Measurements from ENCODE around the gene TNFRSF21. TPM values are rescaled to one million over a fixed set of nuclear protein-coding genes. Genes with fewer than 3 reads are reported as not detected.
"Not testable (repeated sequence)": the region's sequence is repeated elsewhere in the genome, so short reads cannot be mapped to it uniquely, and the experiment has no call there.

Gene TNFRSF21
- total and polyA plus RNA-seq, 5 experiments from 2014 or later: 0.36 to 0.38 TPM; not detected in 3

DNA sequence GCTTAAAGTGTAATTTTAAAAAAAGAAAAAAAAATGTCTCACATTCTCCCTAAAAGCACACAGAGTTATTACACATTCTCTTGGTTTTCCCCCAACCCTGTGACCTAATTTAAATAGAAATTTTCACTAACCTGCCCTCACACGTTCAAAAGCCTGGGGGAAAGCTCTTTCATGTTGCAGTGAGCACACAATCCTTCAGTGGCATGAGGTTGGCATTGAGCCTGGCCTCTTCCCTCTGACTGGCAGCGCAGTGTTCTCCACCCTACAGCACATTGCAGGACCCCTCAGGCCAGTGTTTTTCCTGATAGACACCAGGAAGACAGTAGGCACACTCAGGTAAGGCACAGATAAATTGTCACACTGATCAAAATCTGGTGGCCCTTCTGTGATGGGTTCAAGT lies 34.1 kb downstream of the TNFRSF21 start:
- Mint-ChIP-seq H3K27ac (no peak overlapping the region), H3K36me3 (no peaks in the 10 kb centered on the region), H3K4me3 (no peak overlapping the region), H3K4me1 (no peaks in the 10 kb centered on the region), H3K9me3 (peaks cover 0 to 6% (median 0%) of the 10 kb centered on the region in 9 donors), H3K27me3 (no peaks in the 10 kb centered on the region)
- DNase-seq (no peak), ATAC-seq (no peak)
- POLR2A ChIA-PET: no interaction called here

DNA sequence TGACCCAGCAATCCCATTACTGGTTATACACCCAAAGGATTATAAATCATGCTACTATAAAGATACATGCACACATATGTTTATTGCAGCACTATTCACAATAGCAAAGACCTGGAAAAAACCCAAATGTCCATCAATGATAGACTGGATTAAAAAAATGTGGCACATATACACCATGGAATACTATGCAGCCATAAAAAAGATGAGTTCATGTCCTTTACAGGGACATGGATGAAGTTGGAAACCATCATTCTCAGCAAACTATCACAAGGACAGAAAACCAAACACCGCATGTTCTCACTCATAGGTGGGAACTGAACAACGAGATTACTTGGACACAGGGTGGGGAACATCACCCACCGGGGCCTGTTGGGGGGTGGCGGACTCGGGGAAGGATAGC lies 34.6 kb downstream of the TNFRSF21 start:
- POLR2A ChIA-PET, H3K9me3 Mint-ChIP-seq, H3K4me3 Mint-ChIP-seq, H3K36me3 Mint-ChIP-seq, DNase-seq, ATAC-seq, H3K27me3 Mint-ChIP-seq, H3K4me1 Mint-ChIP-seq, H3K27ac Mint-ChIP-seq: not testable (repeated sequence)

DNA sequence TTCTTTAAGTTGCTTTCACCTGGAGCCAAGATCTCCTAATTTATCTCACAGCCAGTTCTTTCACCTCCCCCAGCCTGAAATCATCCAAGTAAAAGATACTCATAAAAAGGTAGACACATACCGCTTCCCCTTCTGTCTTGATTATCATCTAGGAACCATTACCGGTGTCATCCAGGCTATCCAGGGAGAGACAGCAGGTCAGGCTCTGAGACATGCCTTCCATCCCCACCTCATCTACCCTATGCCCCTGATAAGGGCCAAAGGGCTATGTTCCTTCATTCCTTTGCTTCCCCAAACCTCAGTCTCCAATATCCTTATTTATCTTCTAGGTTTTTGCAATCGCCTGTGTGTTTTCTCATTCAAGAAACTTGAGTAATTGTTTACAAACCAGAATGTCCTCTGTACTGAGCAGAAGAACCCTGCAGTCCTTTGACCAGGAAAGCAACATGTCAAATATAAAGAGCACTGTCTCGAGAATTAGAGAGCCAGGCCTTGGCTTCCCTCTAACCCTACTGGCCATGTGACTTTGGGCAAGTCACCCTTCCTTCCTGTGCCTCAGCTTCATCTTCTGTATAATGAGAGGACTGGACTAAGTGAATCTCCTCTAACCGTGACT lies 41.0 kb downstream of the TNFRSF21 start:
- H3K9me3 Mint-ChIP-seq: peaks cover 0 to 3% (median 0%) of the 10 kb centered on the region in 9 donors
- POLR2A ChIA-PET: no interaction called here
- ATAC-seq (no peak), DNase-seq (no peak)
- H3K4me1 Mint-ChIP-seq: no peaks in the 10 kb centered on the region
- H3K4me3 Mint-ChIP-seq: no peak overlapping the region
- H3K27ac Mint-ChIP-seq: no peak overlapping the region
- H3K27me3 Mint-ChIP-seq: peaks cover 0 to 5% (median 0%) of the 10 kb centered on the region in 5 donors
- no peaks in the 10 kb centered on the region for H3K36me3 Mint-ChIP-seq

DNA sequence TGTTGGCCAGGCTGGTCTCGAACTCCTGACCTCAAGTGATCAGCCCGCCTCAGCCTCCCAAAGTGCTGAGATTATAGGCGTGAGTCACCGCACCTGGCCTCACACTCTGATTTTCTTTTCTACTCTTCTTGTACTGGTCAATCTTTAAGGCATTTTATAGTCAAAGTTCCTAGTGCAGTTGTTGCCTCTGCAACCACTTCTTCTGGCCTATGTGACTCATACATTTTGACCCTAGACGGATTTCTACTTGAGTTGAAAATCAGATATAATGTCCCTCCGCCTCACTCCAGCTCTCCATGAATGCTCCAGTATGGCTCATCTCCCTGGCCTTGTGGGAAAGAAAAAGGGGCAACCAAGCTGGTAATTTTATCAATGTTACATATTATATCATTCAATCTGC lies 42.4 kb downstream of the TNFRSF21 start:
- Mint-ChIP-seq H3K4me3 (no peak overlapping the region), H3K27me3 (peaks cover 0 to 10% (median 0%) of the 10 kb centered on the region in 5 donors), H3K9me3 (peaks cover 0 to 2% (median 0%) of the 10 kb centered on the region in 9 donors), H3K4me1 (no peaks in the 10 kb centered on the region), H3K27ac (no peak overlapping the region), H3K36me3 (no peaks in the 10 kb centered on the region)
- POLR2A ChIA-PET: no interaction called here
- ATAC-seq (no peak), DNase-seq (no peak)

DNA sequence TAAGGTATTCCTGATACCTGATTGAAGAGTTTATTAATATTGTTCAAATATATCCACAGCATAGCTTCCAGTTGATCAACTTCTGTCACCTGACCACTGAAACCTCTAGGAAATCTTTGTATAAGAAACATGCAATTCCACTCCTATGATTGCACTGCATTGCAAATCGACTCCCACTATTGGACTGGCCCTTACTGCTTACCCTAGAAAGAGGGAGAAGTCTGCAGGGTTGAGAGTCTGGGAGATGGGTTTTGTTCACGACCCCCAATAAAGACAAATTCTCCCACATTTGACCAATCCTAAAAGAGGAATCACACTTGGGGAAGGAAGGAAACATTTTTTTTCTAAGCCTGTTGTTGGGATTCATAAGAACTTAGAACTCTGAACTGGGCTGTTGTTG lies 43.7 kb downstream of the TNFRSF21 start:
- no peaks in the 10 kb centered on the region for H3K36me3 Mint-ChIP-seq
- no peak overlapping the region for H3K27ac Mint-ChIP-seq
- POLR2A ChIA-PET: no interaction called here
- no peak for DNase-seq
- no peaks in the 10 kb centered on the region for H3K4me1 Mint-ChIP-seq
- no peak for ATAC-seq
- no peaks in the 10 kb centered on the region for H3K9me3 Mint-ChIP-seq
- no peak overlapping the region for H3K4me3 Mint-ChIP-seq
- H3K27me3 Mint-ChIP-seq: peaks cover 0 to 12% (median 0%) of the 10 kb centered on the region in 5 donors

DNA sequence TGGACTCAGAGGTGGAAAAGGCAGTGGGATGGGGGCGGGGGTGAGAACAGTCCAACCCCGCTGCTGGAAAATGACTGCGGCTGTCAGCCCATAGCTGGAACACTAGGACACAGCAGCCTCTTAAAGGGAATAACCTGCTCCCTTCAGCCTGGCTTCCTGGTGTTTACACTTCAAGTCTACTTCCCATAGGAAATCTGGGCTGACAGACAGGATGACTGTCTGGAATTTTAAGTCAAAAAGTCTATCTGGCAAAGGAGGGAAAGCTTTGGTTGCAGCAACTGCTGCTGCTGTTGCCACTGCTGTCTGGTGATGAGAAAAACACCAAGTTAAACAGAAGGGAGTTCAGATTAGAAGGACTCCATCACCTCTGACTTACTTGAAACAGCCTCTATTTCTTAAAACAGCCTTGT lies 44.9 kb downstream of the TNFRSF21 start:
- POLR2A ChIA-PET: no interaction called here
- Mint-ChIP-seq H3K9me3 (no peaks in the 10 kb centered on the region), H3K27me3 (peaks cover 0 to 12% (median 3%) of the 10 kb centered on the region in 5 donors), H3K4me1 (no peaks in the 10 kb centered on the region), H3K36me3 (no peaks in the 10 kb centered on the region), H3K4me3 (no peak overlapping the region), H3K27ac (no peak overlapping the region)
- ATAC-seq: no peak
- DNase-seq: no peak

DNA sequence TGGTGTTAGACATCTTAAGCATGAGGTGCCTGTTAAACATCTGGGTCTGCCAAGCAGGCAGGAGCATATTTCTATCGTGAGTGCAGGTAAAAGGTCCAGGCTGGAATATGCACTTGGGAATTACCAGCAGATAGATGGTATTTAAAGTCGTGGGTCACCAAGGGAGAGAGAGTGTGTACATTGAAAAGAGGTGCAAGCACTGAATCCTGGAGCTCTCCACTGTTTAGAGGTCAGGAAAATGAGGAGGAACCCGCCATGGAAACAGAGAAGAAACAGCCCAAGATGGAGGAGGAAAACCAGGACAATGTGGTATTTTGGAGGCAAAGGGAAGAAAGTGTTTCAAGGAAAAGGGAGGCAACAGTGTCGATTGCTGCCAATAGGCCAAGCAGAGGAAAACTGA lies 46.4 kb downstream of the TNFRSF21 start:
- DNase-seq (no peak), ATAC-seq (no peak)
- no peaks in the 10 kb centered on the region for H3K36me3 Mint-ChIP-seq
- POLR2A ChIA-PET: interaction anchor here (0.5 kb wide), 1 partner anchor 59 kb away, joined by 3 read pairs; no protein-coding TSS in a partner anchor
- no peak overlapping the region for H3K4me3 Mint-ChIP-seq
- H3K4me1 Mint-ChIP-seq: no peaks in the 10 kb centered on the region
- no peak overlapping the region for H3K27ac Mint-ChIP-seq
- H3K27me3 Mint-ChIP-seq: peaks cover 0 to 9% (median 5%) of the 10 kb centered on the region in 5 donors
- no peaks in the 10 kb centered on the region for H3K9me3 Mint-ChIP-seq

DNA sequence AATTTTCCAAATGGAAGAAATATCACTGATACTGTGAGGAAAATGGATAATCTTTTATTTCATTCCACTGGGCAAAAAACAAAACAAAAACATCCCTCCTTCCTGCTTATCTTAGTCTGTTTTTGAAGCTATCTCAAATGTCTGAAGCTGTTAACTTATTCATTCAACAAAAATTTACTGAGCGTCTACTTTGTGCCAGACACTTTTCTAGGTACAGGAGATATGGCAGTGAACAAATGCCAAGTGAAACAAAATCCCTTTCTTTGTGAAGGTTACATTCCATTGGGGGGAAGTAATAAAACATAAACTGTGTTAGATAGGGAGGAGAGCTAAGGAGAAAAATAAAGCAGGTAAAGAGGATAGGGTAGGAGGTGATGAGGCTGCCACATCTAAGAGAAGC lies 47.5 kb downstream of the TNFRSF21 start:
- no peaks in the 10 kb centered on the region for H3K4me1 Mint-ChIP-seq
- H3K27me3 Mint-ChIP-seq: peaks cover 0 to 9% (median under 1%) of the 10 kb centered on the region in 5 donors
- DNase-seq (no peak), ATAC-seq (no peak)
- no peak overlapping the region for H3K27ac Mint-ChIP-seq
- H3K9me3 Mint-ChIP-seq: no peaks in the 10 kb centered on the region
- H3K4me3 Mint-ChIP-seq: no peak overlapping the region
- POLR2A ChIA-PET: no interaction called here
- H3K36me3 Mint-ChIP-seq: no peaks in the 10 kb centered on the region

DNA sequence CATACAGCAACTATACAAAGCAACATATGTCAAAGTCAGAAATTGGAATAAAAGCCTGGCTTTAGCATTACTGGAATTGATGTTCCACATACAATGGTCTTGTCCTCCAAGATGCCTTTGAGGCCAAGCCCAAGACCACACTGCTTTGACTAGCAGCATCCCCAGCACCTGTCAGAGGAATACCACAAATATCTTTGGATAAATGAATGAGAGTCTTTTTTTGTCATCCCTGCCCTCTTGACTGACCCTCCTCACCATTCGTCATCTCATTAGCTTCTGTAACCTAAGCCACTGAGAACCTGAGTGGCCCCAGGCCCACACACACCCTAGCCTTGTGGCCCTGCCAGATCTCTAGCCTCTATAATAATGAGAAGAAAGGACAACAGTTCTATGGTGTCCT lies 48.5 kb downstream of the TNFRSF21 start:
- Mint-ChIP-seq H3K9me3 (no peaks in the 10 kb centered on the region), H3K27me3 (peaks cover 0 to 9% (median 0%) of the 10 kb centered on the region in 5 donors), H3K4me3 (no peak overlapping the region), H3K27ac (no peak overlapping the region), H3K36me3 (no peaks in the 10 kb centered on the region), H3K4me1 (no peaks in the 10 kb centered on the region)
- DNase-seq (no peak), ATAC-seq (no peak)
- POLR2A ChIA-PET: no interaction called here

DNA sequence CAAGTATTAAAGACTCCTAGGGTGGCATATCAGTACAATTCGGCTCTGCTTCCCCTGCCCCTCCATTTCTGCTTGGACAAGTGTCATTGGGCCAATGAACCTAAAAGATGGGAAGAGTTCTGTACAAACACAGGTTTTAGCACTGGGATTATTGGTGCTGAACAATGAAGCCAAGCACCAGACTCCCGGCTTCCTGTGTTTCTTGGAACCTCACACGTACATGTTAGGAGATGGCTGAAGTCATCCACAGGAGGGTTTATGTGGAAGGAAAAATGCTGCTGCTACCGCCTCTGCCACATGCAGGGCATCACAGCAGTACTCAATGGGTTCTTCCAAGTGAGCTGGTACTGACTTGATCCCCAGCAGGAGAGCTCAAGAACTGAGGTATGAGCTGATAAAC lies 49.7 kb downstream of the TNFRSF21 start:
- ATAC-seq (no peak), DNase-seq (no peak)
- H3K36me3 Mint-ChIP-seq: no peaks in the 10 kb centered on the region
- no peaks in the 10 kb centered on the region for H3K9me3 Mint-ChIP-seq
- H3K27ac Mint-ChIP-seq: no peak overlapping the region
- peaks cover 0 to 9% (median 0%) of the 10 kb centered on the region in 5 donors for H3K27me3 Mint-ChIP-seq
- no peak overlapping the region for H3K4me3 Mint-ChIP-seq
- POLR2A ChIA-PET: no interaction called here
- no peaks in the 10 kb centered on the region for H3K4me1 Mint-ChIP-seq

DNA sequence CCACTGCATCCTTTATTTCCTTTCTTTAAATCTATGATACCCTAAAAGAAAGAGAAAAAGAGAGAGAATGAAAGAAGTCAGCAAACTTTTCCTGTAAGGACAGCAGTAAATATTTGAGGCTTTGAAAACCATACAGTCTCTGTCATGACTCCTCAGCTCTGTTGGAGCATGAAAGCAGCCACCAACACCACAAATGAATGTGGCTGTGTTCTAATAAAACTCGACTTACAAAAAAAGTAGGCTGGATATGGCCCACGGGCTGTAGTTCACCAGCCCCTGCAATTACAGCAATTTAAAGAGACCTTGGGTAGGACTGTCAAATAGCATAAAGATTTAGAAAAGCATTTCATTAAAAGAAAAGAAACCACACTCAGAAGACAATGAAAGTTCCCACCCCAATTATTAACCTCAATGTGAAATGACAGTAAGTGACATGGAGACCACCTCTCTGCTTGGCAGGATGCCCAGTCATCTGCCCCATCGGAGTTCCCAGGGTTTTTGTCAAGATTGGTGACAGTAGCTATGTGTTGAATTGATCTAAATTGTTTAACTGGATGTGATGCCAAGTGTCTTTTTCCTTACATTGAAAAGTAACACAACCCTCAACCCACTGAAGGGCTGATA lies 50.9 kb downstream of the TNFRSF21 start:
- no peak overlapping the region for H3K4me3 Mint-ChIP-seq
- DNase-seq (no peak), ATAC-seq (no peak)
- POLR2A ChIA-PET: no interaction called here
- no peaks in the 10 kb centered on the region for H3K9me3 Mint-ChIP-seq
- no peaks in the 10 kb centered on the region for H3K36me3 Mint-ChIP-seq
- H3K4me1 Mint-ChIP-seq: no peaks in the 10 kb centered on the region
- H3K27me3 Mint-ChIP-seq: peaks cover 0 to 9% (median 3%) of the 10 kb centered on the region in 5 donors
- H3K27ac Mint-ChIP-seq: peak overlapping the region in 1 of 10 donors; percentile 19

DNA sequence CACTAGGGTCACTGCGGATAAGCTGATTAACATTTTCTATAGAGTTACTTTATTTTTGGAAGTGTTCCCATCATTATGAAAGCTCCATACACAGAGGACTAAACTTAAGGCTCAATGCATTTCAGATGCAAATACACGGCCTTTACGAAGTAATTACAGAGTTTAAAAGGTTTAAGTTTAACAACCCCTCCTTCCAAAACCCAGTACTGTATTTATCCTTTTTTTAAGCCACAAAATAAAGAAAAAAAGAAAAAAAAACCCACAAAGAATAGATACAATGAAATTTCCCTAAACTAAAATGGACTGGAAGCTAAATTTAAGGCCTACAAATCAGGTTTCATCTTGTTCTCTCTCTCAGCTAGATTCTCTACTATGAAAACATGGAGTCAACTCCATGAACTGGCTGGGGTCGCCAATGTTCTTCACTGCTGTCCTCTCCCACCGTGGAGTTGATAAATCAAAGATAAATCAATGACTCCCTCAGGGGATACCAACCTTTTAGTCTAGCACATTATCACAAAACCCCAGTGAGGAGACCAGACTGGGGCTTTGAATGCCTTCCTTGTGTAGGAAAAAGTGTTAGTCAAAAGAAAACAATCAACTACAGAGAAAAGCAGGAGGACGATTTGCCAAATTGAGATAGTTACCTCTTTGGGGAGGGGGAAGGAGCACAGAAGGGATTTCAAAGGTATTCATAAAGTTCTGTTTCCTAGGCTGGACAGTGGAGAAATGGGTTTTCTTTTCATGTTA lies 52.5 kb downstream of the TNFRSF21 start:
- Mint-ChIP-seq H3K4me3 (no peak overlapping the region), H3K27me3 (peaks cover 0 to 9% (median 3%) of the 10 kb centered on the region in 5 donors)
- POLR2A ChIA-PET: no interaction called here

DNA sequence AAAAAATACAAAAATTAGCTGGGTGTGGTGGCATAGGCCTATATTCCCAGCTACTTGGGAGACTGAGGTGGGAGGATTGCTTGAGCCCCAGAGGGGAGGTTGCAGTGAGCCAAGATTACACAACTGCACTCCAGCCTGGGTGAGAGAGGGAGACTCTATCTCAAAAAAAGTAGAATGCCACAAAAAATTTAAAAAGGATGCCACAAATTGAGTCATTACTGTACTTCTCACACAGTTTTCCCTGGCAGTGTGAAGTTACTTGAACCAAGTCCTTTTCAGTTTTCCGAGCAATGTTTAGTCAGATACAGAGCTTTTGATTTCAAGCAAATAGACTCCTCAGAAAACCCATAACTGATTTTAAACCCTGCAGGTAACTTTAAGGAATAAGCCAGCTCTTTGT lies 53.3 kb downstream of the TNFRSF21 start:
- DNase-seq: no peak
- Mint-ChIP-seq H3K4me1 (peaks cover 0 to 6% (median 0%) of the 10 kb centered on the region in 4 donors), H3K4me3 (no peak overlapping the region), H3K27ac (no peak overlapping the region), H3K36me3 (no peaks in the 10 kb centered on the region), H3K27me3 (peaks cover 0 to 9% (median 2%) of the 10 kb centered on the region in 5 donors), H3K9me3 (no peaks in the 10 kb centered on the region)
- POLR2A ChIA-PET: no interaction called here
- ATAC-seq: no peak

More for the DNA sequence above, 52.5 kb downstream of the TNFRSF21 start:
- Mint-ChIP-seq H3K36me3 (no peaks in the 10 kb centered on the region), H3K9me3 (no peaks in the 10 kb centered on the region), H3K27ac (no peak overlapping the region), H3K4me1 (peaks cover 0 to 6% (median 0%) of the 10 kb centered on the region in 4 donors)
- ATAC-seq (no peak), DNase-seq (no peak)

Data from naive thymus-derived CD8-positive, alpha-beta T cell (primary cell).